ENCODE results near the gene HPD. TPM values are rescaled to one million over a fixed set of nuclear protein-coding genes. Genes with fewer than 3 reads are reported as not detected.
A peak's percentile ranks its signal among the peaks of the same experiment; 100 is the strongest.

Gene HPD
- total RNA-seq, 1 experiment from 2014 or later = 0.51 TPM

DNA sequence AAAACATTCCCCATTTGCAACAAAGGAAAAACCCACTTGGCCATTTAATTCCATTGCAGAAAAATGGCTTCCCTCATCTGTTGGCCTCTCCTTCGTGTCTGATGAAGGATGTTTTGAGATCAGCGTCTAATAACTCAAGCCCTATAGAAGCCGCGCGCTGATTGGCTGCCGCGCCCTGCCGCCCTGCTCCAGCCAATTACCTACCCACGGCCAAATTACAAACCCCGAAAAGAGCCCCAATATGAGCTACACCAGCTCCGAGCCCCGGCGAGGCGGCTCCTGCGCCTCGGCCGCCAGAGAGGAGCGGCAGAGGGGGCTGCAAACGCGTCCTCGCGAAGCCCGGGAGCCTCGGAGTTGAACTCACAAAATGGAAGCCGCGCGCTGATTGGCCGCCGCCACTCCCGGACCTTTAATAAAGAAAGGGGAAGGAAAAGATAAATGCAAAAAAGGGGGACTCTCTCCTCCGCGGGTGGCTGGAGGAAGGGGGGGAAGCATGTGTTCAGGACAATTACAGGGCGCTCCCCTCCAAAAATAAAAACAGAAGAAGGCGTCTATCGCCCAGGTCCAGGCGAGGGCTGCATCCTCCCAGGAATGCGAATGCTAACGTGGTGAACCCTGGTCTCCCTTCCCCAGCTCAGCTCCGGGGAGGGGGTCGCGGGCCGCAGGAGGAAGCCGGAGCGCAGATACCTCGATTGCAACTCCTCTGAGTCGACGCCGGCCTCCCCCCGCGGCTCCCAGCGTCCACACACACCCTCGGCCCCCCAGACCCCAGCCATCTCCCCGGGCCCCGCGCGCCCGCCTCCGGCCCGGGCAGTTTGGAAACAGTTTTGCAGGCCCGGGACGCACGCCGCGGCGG lies 55.6 kb downstream of the HPD start:
- ATAC-seq (peak; percentile 60), DNase-seq (ENCODE audit: low read depth, low spot score) (no peak)
- TF ChIP-seq, protein P1, sequence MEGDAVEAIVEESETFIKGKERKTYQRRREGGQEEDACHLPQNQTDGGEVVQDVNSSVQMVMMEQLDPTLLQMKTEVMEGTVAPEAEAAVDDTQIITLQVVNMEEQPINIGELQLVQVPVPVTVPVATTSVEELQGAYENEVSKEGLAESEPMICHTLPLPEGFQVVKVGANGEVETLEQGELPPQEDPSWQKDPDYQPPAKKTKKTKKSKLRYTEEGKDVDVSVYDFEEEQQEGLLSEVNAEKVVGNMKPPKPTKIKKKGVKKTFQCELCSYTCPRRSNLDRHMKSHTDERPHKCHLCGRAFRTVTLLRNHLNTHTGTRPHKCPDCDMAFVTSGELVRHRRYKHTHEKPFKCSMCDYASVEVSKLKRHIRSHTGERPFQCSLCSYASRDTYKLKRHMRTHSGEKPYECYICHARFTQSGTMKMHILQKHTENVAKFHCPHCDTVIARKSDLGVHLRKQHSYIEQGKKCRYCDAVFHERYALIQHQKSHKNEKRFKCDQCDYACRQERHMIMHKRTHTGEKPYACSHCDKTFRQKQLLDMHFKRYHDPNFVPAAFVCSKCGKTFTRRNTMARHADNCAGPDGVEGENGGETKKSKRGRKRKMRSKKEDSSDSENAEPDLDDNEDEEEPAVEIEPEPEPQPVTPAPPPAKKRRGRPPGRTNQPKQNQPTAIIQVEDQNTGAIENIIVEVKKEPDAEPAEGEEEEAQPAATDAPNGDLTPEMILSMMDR (IDR thresholded peaks at IDR 0.05) = no peak
- TF ChIP-seq, protein P2, sequence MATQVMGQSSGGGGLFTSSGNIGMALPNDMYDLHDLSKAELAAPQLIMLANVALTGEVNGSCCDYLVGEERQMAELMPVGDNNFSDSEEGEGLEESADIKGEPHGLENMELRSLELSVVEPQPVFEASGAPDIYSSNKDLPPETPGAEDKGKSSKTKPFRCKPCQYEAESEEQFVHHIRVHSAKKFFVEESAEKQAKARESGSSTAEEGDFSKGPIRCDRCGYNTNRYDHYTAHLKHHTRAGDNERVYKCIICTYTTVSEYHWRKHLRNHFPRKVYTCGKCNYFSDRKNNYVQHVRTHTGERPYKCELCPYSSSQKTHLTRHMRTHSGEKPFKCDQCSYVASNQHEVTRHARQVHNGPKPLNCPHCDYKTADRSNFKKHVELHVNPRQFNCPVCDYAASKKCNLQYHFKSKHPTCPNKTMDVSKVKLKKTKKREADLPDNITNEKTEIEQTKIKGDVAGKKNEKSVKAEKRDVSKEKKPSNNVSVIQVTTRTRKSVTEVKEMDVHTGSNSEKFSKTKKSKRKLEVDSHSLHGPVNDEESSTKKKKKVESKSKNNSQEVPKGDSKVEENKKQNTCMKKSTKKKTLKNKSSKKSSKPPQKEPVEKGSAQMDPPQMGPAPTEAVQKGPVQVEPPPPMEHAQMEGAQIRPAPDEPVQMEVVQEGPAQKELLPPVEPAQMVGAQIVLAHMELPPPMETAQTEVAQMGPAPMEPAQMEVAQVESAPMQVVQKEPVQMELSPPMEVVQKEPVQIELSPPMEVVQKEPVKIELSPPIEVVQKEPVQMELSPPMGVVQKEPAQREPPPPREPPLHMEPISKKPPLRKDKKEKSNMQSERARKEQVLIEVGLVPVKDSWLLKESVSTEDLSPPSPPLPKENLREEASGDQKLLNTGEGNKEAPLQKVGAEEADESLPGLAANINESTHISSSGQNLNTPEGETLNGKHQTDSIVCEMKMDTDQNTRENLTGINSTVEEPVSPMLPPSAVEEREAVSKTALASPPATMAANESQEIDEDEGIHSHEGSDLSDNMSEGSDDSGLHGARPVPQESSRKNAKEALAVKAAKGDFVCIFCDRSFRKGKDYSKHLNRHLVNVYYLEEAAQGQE (IDR thresholded peaks at IDR 0.05; ENCODE audit: insufficient read depth in 1 of 2, low read depth in 2 of 2, low read length in 1 of 2) = peak in 1 of 2 experiments; percentile 1; a peak in 1 of 4 replicates
- peak; percentile 89 for TF ChIP-seq POLR2AphosphoS5 (IDR thresholded peaks at IDR 0.05; ENCODE audit: low read depth, low read length)
- no peak; the same call in 1 of the 2 replicates for TF ChIP-seq SIN3A (IDR thresholded peaks at IDR 0.05; ENCODE audit: borderline replicate concordance, insufficient read depth, low read depth, low read length)
- TF ChIP-seq TCF7L2 (IDR thresholded peaks at IDR 0.05; ENCODE audit: low read depth, low read length) = no peak
- Histone ChIP-seq H3K9me3 (ENCODE audit: control insufficient read depth, insufficient read depth, low read depth, low read length) (no peaks in the 10 kb centered on the region), H3K27me3 (ENCODE audit: control insufficient read depth, insufficient read depth, low read length) (no peaks in the 10 kb centered on the region), H3K4me3 (ENCODE audit: low read depth in 2 of 2, low read length in 2 of 2) (peak overlapping the region; percentile 55 to 72), H3K36me3 (ENCODE audit: control insufficient read depth, insufficient read depth, low read length) (peaks cover 2% of the 10 kb centered on the region), H3K4me1 (ENCODE audit: control insufficient read depth, insufficient read depth, low read length) (peaks cover 26% of the 10 kb centered on the region), H3K27ac (ENCODE audit: low read length) (peak overlapping the region; percentile 98)
- ChIA-PET CTCF (interaction anchor here (0.5 to 1.1 kb wide), 2 partner anchors 9 to 26 kb away, joined by 3 to 4 read pairs; no protein-coding TSS in a partner anchor), POLR2A (interaction anchor here (0.6 to 1.2 kb wide), 3 partner anchors 10 to 452 kb away, joined by 3 read pairs; partner anchors contain the start of genes MORN3 and RHOF)
- intact Hi-C loops (cut with micrococcal nuclease; ENCODE audit: unreplicated experiment) = no loop called here
- BruUV-seq (replicated peaks) = no TSS peak
- in situ Hi-C loops (cut with HindIII; ENCODE audit: low pct_unique_long_range_greater_than_20kb, low sequenced_read_pairs) = no loop called here

DNA sequence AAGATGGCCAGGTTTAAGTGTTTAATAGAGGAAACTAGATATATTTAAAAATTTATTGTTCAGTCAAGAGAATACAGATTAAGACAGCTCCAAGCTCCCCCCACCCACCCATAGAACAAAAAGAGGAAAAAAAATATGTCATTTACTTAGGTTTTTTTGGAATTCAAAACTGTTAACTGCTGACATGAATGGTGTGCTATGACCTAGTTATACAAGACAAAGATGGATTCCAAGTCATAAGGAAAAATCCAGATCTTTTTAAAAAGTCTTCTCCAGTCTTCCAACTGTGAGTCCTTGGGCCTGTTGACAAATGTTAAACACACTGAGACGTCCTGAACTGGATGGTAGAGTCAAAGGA lies 56.2 kb downstream of the HPD start:
- Histone ChIP-seq H3K27ac (ENCODE audit: low read length) (peak overlapping the region; percentile 98), H3K9me3 (ENCODE audit: control insufficient read depth, insufficient read depth, low read depth, low read length) (no peaks in the 10 kb centered on the region), H3K4me3 (ENCODE audit: low read depth in 2 of 2, low read length in 2 of 2) (peak overlapping the region; percentile 55 to 72), H3K27me3 (ENCODE audit: control insufficient read depth, insufficient read depth, low read length) (no peaks in the 10 kb centered on the region), H3K36me3 (ENCODE audit: control insufficient read depth, insufficient read depth, low read length) (no peaks in the 10 kb centered on the region; the same call in 1 of the 2 replicates), H3K4me1 (ENCODE audit: control insufficient read depth, insufficient read depth, low read length) (peaks cover 32% of the 10 kb centered on the region)
- in situ Hi-C loops (cut with HindIII; ENCODE audit: low pct_unique_long_range_greater_than_20kb, low sequenced_read_pairs) (no loop called here), intact Hi-C loops (cut with micrococcal nuclease; ENCODE audit: unreplicated experiment) (no loop called here)
- TF ChIP-seq, protein P2 (IDR thresholded peaks at IDR 0.05; ENCODE audit: insufficient read depth in 1 of 2, low read depth in 2 of 2, low read length in 1 of 2) = no peak
- TF ChIP-seq TCF7L2 (IDR thresholded peaks at IDR 0.05; ENCODE audit: low read depth, low read length) (no peak), SIN3A (IDR thresholded peaks at IDR 0.05; ENCODE audit: borderline replicate concordance, insufficient read depth, low read depth, low read length) (no peak), POLR2AphosphoS5 (IDR thresholded peaks at IDR 0.05; ENCODE audit: low read depth, low read length) (no peak)
- TF ChIP-seq, protein P1 (IDR thresholded peaks at IDR 0.05) = no peak
- ChIA-PET CTCF (interaction anchor here (0.5 to 1.1 kb wide), 2 partner anchors 10 to 25 kb away, joined by 3 to 4 read pairs; no protein-coding TSS in a partner anchor), POLR2A (interaction anchor here (0.7 to 1.2 kb wide), 2 partner anchors 9 to 451 kb away, joined by 3 read pairs; partner anchors contain the start of gene RHOF)
- TSS peak; percentile 97 for BruUV-seq (replicated peaks)
- DNase-seq (ENCODE audit: low read depth, low spot score) (no peak), ATAC-seq (no peak)

Measured in Panc1 (cell line).